ACHN (cell line): ENCODE data around the gene ALG6.

Experiments used
- DNase-seq: peaks from one replicate; pipeline ENCODE4 v3.0.0-alpha.2; 2015
- in situ Hi-C: cut with HindIII; loops from 2 replicates; pipeline ENCODE4 v1.10.0; 2017; ENCODE audit warnings: low sequenced_read_pairs, low pct_ligation_motif_present, low pct_unique_long_range_greater_than_20kb

The ALG6 gene

DNA sequence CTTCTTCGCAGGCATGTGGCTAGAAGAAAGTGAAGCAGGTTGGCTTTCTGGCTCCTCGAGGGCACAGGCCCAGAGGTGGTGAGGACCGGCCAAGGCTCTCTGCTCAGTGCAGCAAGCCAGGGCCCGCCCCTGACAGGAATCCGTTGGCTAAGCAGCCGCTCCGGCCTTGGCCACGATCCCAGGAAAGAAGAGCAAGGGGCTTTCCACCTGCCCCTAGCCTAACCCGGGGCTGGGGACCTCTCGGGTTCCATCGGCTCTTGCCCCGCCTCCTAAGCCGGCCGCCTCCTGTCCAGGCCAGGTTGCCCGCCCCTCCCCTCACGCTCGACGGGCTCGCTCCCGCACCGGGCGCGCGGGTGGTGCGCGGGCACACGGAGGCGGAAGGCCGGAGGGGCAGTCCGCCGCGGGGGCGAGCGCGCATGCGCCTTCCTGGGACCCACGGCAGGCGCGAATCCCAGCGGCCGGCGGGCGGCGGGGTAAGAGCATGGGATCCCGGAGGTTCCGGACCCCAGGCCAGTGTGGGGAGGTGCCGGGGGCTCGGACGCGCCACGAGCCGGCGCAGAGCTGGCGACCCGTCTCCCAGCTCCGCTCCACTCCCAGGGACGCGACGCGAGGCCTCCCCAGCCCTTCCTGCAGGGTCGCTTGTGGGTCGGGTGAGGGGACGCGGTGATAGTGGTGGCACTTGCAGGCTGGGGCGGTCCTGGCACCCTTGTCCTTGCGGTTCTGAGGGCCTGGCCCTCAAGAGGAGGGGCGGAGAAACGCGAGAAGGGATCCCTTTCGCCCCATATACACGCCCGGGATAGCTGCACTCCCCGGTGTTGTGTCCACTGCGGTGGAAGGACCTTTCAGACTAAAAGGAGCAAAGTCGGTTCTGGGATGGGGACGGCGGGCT lies at the start of gene ALG6:
Gene ALG6, plus strand, starts transcription at position 413 of the 889 bp plus-strand sequence. CDS start 3,351 bp downstream, outside the sequence.
- peak; percentile 93 for DNase-seq
- in situ Hi-C loops = no loop called here

DNA sequence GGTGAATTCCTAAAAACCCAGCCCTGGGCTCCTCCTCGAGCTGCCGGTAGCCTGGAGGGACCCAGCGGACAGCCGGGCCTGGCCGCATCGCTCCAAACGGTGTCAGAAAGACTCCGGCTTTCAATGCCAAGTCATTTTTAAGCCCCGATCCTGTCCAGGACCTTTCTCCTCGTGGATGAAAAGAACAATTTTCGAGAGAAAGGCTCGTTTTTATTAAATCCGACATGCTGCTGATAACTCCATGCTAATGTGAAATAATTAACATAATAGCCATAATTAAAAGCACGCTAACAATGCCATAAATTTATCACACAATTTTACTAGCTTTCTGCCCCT lies 49.6 kb upstream of the ALG6 start:
- in situ Hi-C loops = no loop called here
- no peak for DNase-seq

DNA sequence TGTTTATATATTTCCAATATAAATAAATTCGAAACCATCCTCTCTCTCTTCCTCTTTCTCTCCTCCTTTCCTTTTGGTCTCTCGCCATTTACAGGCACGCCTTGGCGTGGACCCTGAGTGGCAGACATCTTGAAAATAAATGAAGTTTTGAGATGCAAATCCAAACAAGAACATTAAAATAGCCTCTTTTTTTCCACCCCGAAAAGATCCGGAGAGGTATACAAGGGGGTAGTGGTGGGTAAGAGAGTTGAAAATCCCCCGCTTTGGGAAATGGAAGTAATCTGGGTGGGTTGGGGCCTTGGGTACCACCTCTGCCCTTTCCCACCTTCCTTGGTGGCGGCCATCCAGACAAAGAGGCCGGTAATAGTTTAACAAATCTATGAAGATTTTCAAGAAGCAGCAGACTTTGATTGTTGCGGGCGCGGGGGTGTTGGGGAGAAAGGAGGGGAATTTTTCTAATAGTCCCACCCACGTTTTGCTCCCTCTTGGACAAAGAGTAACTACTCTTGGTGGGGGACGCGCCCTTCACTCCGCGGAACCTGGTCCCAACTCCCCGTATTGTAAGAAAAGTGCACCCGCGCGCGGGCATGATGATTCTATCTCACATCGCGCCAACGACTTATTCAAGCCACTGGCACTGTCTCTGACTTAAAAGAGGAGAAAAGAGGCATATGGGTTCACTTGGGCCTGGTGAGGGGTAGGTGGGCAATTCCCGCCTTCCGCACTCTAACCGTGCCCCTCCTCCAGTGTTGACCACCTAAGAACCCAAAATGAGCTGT lies 49.0 kb upstream of the ALG6 start:
- DNase-seq = no peak
- in situ Hi-C loops = no loop called here

DNA sequence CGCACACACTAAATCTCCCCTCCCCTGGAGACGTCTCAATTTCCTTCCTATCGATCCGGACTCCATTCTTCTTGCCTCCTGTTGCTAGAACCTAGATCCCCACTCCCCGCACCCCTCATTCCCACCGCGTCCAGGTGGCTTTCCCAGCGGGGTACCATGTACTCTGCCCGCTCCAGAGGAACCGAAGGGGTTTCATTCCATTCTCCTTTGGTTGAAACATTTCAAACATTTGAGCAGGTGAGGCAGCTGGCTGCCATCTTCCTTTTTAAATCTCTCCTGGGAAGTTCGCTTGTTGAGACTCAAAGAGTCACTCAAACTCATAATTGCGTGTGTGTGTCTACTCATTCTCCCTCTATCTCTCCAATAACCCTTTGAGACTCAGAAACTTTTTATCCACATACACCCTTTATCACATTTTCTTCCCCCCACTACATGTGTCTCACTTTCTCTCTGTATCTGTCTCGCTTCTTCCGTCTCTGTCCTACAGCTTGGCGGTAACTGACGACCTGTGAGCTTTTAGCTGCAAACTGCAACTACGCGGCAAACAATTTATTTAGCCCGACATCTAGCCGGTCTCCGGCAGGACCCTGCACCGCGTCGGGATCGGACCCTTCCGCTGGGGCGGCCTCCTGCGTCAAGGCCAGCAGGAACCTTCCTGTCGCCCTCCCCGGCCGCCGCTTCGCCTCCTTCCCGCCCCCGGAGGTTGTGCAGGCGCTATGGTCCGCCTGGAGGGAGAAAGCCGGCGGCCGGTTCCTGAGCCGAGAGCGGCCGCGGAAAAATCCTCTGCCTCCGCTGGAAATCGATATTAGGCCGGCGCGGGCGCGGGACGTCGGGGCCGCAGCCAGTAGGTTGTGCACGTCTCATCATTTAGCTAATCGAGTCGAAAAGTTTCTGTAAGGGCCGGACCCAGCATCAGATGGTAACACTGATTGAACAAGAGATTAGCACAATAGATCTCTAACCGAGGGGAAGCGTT lies 48.1 kb upstream of the ALG6 start:
- in situ Hi-C loops = no loop called here
- no peak for DNase-seq

DNA sequence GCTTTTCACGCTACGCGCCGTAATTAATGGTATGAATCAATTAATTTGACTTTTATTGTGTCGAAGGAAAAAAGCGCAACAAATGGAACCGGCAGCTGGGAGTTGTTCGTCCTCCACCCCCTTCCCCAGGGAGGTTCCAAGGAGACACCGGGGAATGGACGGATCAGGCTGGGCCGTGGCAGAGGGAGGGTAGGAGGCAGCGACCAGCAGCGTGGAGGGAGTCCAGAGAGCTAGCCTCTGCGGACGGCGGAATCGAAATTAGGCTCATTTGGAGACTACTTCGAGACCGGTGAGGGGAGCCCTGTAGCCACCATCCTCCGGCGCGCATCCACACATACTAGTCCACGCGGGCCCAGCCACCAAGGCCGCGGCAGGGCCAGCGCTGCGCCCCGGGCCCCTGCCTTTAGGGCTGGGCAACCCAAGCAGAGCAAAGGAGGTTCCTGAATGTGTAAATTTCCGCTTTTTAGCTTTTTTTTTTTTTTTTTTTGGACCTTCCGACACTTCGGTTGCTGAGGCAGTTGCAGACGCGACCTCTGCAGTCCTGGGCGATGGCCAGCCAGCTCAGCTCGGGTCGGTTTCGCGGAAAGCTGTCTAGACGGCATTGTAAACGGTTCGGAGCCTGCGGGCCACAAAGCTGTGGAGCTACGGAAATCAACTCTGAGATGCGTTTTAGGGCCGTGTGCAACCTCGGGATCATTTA lies 47.3 kb upstream of the ALG6 start:
- DNase-seq = no peak
- in situ Hi-C loops = no loop called here

DNA sequence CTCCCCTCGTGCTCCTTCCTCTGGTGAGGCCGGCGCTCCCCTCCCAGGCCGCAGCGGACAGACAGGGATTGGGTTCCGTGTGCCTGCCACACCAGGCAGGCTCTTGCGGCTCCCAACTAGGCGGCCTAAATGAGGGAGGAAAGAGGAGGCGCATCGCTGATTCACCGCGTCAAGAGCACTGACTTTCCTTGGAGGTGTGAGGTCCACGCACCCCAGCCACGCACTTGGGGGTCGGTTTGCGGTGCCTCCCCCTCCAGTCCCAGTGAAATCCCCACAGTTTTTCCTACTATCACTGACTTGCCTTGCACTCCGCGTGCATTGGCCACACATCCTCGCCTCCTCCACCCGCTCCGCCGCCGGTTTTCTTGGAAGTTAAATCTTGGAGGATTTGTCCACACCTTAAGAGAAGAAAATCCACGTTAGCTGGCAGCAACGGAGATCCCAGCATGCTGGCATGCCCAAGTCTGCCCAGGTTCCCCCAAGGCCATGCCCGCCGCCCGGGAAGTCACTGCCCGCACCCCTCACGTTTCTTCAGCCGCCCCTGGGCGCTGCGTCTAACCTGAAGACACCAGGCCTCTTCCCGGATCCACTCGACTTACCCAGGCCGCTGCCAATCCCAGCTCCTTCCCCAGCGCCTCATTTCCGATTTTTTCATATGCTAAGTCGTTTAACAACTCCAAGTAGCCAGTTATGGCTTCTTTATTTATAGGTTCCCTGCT lies 46.2 kb upstream of the ALG6 start:
- in situ Hi-C loops = no loop called here
- DNase-seq = no peak

DNA sequence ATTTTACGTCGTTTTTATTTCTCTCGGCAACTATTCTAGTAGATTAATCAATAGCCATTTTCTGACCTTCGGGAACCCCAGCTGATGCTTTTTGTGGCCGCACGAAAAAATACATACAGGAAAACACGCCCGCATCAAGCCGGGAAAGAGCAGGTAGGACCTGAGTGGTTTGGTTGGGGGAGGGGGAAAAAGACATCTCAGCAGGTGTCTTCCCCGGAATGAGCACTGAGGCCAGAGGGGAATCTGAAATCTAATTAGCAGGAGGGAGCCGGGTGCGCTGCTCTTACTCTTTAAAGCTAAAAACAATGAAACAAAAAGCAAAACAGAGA lies 45.7 kb upstream of the ALG6 start:
- in situ Hi-C loops = no loop called here
- DNase-seq = no peak

DNA sequence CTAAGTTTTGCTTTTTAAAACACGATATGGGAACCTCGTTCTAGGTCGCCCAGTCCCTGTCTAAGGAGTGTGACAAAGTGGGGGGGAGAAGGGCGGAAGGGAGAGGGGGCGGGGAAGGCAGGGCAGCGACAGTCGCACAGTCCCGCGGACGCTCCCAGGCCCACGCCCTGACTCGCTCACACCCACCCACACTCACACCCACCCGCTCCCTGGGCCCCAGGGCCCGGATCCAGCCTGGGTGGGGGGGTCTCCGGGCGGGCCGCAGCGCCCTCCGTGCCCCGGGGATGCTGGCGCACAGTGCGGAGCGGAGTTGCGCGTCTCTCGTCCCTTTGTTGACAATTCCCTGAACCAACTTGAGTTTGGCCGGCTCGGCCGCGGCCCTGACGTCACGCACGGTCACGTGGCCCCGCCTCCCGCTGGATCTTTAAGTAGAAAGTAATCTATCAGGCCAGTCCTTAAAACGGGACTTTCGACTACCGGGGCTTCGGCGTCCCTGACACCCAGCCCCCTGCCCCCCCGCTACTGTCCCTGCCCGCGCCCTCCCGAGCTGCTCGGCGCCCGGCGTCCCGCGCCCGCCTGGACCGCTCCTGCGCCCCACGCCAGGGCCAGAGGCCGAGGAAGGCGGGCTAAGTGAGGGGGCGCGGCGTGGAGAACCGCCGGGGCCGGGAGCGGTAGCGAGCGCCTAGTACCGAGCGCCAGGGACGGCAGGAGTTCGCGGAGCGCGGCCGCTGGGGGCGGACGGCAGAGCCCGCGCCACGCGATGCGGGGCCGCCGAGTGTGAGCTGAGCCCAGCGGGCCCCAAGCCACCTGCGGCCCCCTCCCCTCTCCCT lies 45.1 kb upstream of the ALG6 start, which contains the start of gene FOXD3:
Gene FOXD3, plus strand, starts transcription at position 454 of the 830 bp plus-strand sequence. CDS start 492 bp downstream, outside the sequence.
- in situ Hi-C loops = no loop called here
- DNase-seq = peak; percentile 47

DNA sequence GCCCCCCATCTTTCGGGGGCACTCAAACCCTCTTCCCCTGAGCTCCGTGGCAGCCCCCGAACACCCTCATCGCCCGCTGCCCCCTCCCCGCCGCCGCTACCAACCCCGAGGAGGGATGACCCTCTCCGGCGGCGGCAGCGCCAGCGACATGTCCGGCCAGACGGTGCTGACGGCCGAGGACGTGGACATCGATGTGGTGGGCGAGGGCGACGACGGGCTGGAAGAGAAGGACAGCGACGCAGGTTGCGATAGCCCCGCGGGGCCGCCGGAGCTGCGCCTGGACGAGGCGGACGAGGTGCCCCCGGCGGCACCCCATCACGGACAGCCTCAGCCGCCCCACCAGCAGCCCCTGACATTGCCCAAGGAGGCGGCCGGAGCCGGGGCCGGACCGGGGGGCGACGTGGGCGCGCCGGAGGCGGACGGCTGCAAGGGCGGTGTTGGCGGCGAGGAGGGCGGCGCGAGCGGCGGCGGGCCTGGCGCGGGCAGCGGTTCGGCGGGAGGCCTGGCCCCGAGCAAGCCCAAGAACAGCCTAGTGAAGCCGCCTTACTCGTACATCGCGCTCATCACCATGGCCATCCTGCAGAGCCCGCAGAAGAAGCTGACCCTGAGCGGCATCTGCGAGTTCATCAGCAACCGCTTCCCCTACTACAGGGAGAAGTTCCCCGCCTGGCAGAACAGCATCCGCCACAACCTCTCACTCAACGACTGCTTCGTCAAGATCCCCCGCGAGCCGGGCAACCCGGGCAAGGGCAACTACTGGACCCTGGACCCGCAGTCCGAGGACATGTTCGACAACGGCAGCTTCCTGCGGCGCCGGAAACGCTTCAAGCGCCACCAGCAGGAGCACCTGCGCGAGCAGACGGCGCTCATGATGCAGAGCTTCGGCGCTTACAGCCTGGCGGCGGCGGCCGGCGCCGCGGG lies 44.2 kb upstream of the ALG6 start:
- DNase-seq = no peak

DNA sequence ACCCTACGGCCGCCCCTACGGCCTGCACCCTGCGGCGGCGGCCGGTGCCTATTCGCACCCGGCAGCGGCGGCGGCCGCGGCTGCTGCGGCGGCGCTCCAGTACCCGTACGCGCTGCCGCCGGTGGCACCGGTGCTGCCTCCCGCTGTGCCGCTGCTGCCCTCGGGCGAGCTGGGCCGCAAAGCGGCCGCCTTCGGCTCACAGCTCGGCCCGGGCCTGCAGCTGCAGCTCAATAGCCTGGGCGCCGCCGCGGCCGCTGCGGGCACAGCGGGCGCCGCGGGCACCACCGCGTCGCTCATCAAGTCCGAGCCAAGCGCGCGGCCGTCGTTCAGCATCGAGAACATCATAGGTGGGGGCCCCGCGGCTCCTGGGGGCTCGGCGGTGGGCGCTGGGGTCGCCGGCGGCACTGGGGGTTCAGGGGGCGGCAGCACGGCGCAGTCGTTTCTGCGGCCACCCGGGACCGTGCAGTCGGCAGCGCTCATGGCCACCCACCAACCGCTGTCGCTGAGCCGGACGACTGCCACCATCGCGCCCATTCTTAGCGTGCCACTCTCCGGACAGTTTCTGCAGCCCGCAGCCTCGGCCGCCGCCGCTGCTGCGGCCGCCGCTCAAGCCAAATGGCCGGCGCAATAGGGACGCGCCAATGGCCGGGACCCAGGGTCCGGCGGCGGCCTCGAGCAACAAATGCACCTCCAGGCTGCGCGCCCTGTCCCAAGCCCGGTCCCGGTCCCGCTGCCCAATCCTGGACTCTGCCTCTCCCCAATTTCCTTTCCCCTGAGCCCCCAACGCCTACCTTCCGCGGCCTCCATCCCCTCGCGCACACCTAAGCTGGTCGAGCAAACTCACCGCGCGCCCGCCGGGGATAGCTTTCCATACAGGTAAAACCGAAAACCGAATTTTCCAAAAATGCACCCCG lies 43.3 kb upstream of the ALG6 start:
- in situ Hi-C loops = no loop called here
- no peak for DNase-seq

More for the DNA sequence above, 44.2 kb upstream of the ALG6 start:
- in situ Hi-C loops = no loop called here

DNA sequence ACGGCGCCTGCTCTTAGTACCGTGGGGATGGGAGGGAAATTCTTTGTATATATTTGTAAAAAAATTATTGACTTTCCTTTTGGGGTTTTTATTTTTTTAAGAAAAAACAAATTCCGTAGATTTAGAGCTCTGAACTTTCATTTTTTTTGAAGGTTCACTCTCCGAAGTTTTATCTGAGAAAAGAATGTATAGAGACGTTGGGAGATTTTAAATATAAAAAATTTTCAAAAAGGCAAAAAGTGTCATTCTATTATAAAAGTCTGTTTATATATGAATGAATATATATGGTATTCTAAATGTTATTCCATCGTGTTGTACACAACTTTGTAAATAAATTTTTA lies 42.7 kb upstream of the ALG6 start:
- in situ Hi-C loops = no loop called here
- DNase-seq = no peak

DNA sequence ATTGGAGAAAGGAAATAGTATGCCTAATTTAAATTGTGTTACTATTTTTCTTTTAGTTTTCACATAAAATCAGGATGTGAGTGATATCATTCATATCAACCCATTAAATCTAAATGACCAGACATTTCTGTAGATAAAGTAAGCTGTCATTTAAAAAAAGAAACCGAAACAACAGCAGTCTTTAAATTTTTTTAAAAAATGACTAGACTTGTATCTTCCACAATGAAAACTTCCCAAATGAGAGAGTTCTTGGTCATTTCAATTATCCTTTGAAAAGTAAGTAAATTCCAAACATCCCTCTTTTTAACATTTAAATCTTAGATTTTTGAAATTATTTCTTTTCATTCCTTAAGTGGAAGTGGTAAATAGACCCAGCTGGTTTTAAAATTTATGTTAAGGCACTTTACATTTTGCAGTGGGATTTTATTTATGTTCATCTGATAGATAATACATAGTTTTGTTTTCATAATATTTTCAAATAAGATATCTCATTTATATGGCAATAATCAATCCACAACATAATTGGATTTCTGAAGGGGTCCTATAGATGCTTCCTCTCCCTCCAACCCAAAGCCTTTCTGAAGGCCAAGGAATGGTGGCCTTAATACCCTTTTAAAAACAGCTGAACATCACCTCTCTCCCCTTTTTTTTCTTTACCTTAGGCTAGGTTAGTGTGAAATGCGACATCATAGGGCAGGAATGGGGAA lies 42.0 kb upstream of the ALG6 start:
- in situ Hi-C loops = no loop called here
- no peak for DNase-seq

DNA sequence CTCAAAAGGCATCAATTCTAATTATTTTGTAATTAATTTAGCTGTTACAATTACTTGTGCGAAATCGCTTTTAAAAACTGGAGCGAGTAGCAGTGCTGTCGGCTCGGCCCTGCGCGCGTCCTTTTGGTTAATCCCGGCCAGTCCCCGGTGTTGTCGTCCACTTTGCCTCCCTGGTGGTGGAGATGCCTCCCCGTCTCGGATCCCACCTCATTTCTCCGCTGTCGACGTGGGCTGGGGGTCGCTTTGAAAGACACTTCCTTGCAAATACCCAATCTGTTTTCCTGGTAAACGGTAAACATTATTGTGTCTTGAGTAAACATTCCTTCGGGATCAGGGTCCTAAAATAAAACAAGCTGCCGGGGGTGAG lies 41.3 kb upstream of the ALG6 start:
- in situ Hi-C loops = no loop called here
- DNase-seq = no peak

DNA sequence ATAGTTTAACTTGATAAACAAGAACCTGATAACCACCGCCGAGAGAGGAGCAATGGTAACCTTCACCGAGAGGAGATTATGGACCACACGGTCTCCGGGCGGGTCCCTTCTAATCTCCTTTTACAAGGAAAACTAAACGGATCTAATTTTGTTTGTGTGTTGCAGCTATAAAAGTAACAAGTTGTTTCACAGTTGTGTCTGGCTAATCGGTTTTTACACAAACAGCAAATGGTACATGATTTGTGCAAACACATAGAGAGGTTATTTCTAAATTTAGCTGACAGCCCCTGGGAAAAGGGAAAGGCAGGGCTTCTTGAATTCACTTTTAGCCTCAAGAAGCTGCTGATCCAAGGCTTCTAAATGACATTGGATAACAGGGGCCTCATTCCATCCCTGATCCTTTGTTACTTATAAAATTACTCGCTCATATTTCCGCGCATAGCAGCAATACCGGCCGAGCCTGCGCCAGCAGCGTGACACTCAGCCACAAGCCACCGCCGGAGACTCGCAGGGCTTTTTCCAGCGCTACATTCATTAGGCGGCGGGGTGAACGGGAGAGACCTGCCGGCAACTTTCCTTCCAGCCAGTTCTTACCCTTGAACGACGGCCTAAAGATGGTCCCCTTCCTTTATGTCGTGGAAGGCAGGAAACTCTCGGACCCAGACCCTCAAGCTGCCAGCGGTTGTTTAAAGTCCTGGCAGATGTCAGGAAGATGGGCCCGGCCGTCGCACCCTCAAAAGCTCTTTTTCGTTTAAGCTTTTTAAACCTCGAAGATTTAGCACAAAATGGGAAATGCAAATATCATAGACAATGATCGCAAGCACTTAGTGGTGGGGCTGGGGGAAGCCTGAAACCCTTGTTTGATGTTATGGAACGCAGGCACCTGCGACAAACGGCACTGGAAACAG lies 40.7 kb upstream of the ALG6 start:
- DNase-seq = no peak
- in situ Hi-C loops = no loop called here
